ENCODE data around the gene RASD2. TPM values are rescaled to one million over a fixed set of nuclear protein-coding genes. Genes with fewer than 3 reads are reported as not detected.

The RASD2 gene
- total and polyA plus RNA-seq, 4 donors = 0.77 to 12.0 (median 7.0) TPM

- H3K4me3 ChIP-seq (ENCODE audit: low read depth, low read length) = no peak overlapping the region
- H3K27me3 ChIP-seq (ENCODE audit: control insufficient read depth, insufficient read depth, low read length) = peaks cover 29% of the 10 kb centered on the region
- no peak overlapping the region for H3K27ac ChIP-seq (ENCODE audit: low read depth, low read length)
- WGBS (ENCODE audit: insufficient coverage) = 73% methylated on average over 4 of the region's 5 CpGs
- no peaks in the 10 kb centered on the region for H3K9me3 ChIP-seq (ENCODE audit: control insufficient read depth, insufficient read depth, low read length)
- peaks cover 51% of the 10 kb centered on the region for H3K4me1 ChIP-seq (ENCODE audit: control insufficient read depth, insufficient read depth, low read length)
- H3K36me3 ChIP-seq (ENCODE audit: control insufficient read depth, insufficient read depth, low read length) = no peaks in the 10 kb centered on the region
- no peak for DNase-seq (ENCODE audit: low read depth in 4 of 6, low spot score in 6 of 6)
Observed at GRCh38 chr22:35538801-35539321, 1.8 kb upstream of the RASD2 start.

- Histone ChIP-seq H3K27ac (ENCODE audit: low read depth, low read length) (no peak overlapping the region), H3K4me1 (ENCODE audit: control insufficient read depth, insufficient read depth, low read length) (peaks cover 57% of the 10 kb centered on the region), H3K9me3 (ENCODE audit: control insufficient read depth, insufficient read depth, low read length) (no peaks in the 10 kb centered on the region), H3K4me3 (ENCODE audit: low read depth, low read length) (peak overlapping the region; percentile 11), H3K36me3 (ENCODE audit: control insufficient read depth, insufficient read depth, low read length) (no peaks in the 10 kb centered on the region), H3K27me3 (ENCODE audit: control insufficient read depth, insufficient read depth, low read length) (peaks cover 29% of the 10 kb centered on the region)
- DNase-seq (ENCODE audit: low read depth in 4 of 6, low spot score in 6 of 6) = no peak
- WGBS (ENCODE audit: insufficient coverage) = 91% methylated on average over 1 of the region's 3 CpGs
Observed at GRCh38 chr22:35539487-35539886, 1.1 kb upstream of the RASD2 start.

GRCh38 chr22:35539910-35540594, 579 bp upstream of the RASD2 start:
- no peaks in the 10 kb centered on the region for H3K9me3 ChIP-seq (ENCODE audit: control insufficient read depth, insufficient read depth, low read length)
- DNase-seq (ENCODE audit: low read depth in 4 of 6, low spot score in 6 of 6) = peak in 2 of 6 donors; percentile 76 to 82
- no peak overlapping the region for H3K27ac ChIP-seq (ENCODE audit: low read depth, low read length)
- H3K36me3 ChIP-seq (ENCODE audit: control insufficient read depth, insufficient read depth, low read length) = no peaks in the 10 kb centered on the region
- peaks cover 29% of the 10 kb centered on the region for H3K27me3 ChIP-seq (ENCODE audit: control insufficient read depth, insufficient read depth, low read length)
- H3K4me1 ChIP-seq (ENCODE audit: control insufficient read depth, insufficient read depth, low read length) = peaks cover 57% of the 10 kb centered on the region
- 2% methylated on average over 89 of the region's 89 CpGs for WGBS (ENCODE audit: insufficient coverage)
- H3K4me3 ChIP-seq (ENCODE audit: low read depth, low read length) = peak overlapping the region; percentile 39

- H3K4me3 ChIP-seq (ENCODE audit: low read depth, low read length) = no peak overlapping the region
- no peak for DNase-seq (ENCODE audit: low read depth in 4 of 6, low spot score in 6 of 6)
- H3K4me1 ChIP-seq (ENCODE audit: control insufficient read depth, insufficient read depth, low read length) = peaks cover 48% of the 10 kb centered on the region
- peaks cover 29% of the 10 kb centered on the region for H3K27me3 ChIP-seq (ENCODE audit: control insufficient read depth, insufficient read depth, low read length)
- H3K36me3 ChIP-seq (ENCODE audit: control insufficient read depth, insufficient read depth, low read length) = no peaks in the 10 kb centered on the region
- WGBS (ENCODE audit: insufficient coverage) = 4% methylated on average over 27 of the region's 28 CpGs
- H3K9me3 ChIP-seq (ENCODE audit: control insufficient read depth, insufficient read depth, low read length) = no peaks in the 10 kb centered on the region
- H3K27ac ChIP-seq (ENCODE audit: low read depth, low read length) = no peak overlapping the region
Observed at GRCh38 chr22:35541254-35541748, 670 bp downstream of the RASD2 start.

- H3K27ac ChIP-seq (ENCODE audit: low read depth, low read length) = no peak overlapping the region
Observed at GRCh38 chr22:35542157-35542938, 1.7 kb downstream of the RASD2 start.

GRCh38 chr22:35542939-35543516, 2.4 kb downstream of the RASD2 start:
- H3K36me3 ChIP-seq (ENCODE audit: control insufficient read depth, insufficient read depth, low read length) = peaks cover 8% of the 10 kb centered on the region
- WGBS (ENCODE audit: insufficient coverage) = 61% methylated on average over 4 of the region's 6 CpGs
- peaks cover 29% of the 10 kb centered on the region for H3K27me3 ChIP-seq (ENCODE audit: control insufficient read depth, insufficient read depth, low read length)
- peaks cover 44% of the 10 kb centered on the region for H3K4me1 ChIP-seq (ENCODE audit: control insufficient read depth, insufficient read depth, low read length)
- H3K27ac ChIP-seq (ENCODE audit: low read depth, low read length) = no peak overlapping the region
- H3K4me3 ChIP-seq (ENCODE audit: low read depth, low read length) = no peak overlapping the region
- DNase-seq (ENCODE audit: low read depth in 4 of 6, low spot score in 6 of 6) = no peak
- H3K9me3 ChIP-seq (ENCODE audit: control insufficient read depth, insufficient read depth, low read length) = no peaks in the 10 kb centered on the region

More at GRCh38 chr22:35542157-35542938, 1.7 kb downstream of the RASD2 start:
- H3K9me3 ChIP-seq (ENCODE audit: control insufficient read depth, insufficient read depth, low read length) = no peaks in the 10 kb centered on the region
- H3K4me1 ChIP-seq (ENCODE audit: control insufficient read depth, insufficient read depth, low read length) = peaks cover 44% of the 10 kb centered on the region
- peaks cover 8% of the 10 kb centered on the region for H3K36me3 ChIP-seq (ENCODE audit: control insufficient read depth, insufficient read depth, low read length)
- no peak overlapping the region for H3K4me3 ChIP-seq (ENCODE audit: low read depth, low read length)
- peaks cover 29% of the 10 kb centered on the region for H3K27me3 ChIP-seq (ENCODE audit: control insufficient read depth, insufficient read depth, low read length)
- WGBS (ENCODE audit: insufficient coverage) = 66% methylated on average over 12 of the region's 13 CpGs
- DNase-seq (ENCODE audit: low read depth in 4 of 6, low spot score in 6 of 6) = no peak

- Histone ChIP-seq H3K4me1 (ENCODE audit: control insufficient read depth, insufficient read depth, low read length) (peaks cover 49% of the 10 kb centered on the region), H3K27me3 (ENCODE audit: control insufficient read depth, insufficient read depth, low read length) (peaks cover 29% of the 10 kb centered on the region), H3K36me3 (ENCODE audit: control insufficient read depth, insufficient read depth, low read length) (peaks cover 8% of the 10 kb centered on the region), H3K27ac (ENCODE audit: low read depth, low read length) (no peak overlapping the region), H3K4me3 (ENCODE audit: low read depth, low read length) (no peak overlapping the region), H3K9me3 (ENCODE audit: control insufficient read depth, insufficient read depth, low read length) (no peaks in the 10 kb centered on the region)
- DNase-seq (ENCODE audit: low read depth in 4 of 6, low spot score in 6 of 6) = no peak
- 27% methylated on average over 2 of the region's 3 CpGs for WGBS (ENCODE audit: insufficient coverage)
Observed at GRCh38 chr22:35543702-35544101, 3.1 kb downstream of the RASD2 start.

- H3K36me3 ChIP-seq (ENCODE audit: control insufficient read depth, insufficient read depth, low read length) = peaks cover 8% of the 10 kb centered on the region
- H3K9me3 ChIP-seq (ENCODE audit: control insufficient read depth, insufficient read depth, low read length) = no peaks in the 10 kb centered on the region
- no peak for DNase-seq (ENCODE audit: low read depth in 4 of 6, low spot score in 6 of 6)
- H3K4me3 ChIP-seq (ENCODE audit: low read depth, low read length) = no peak overlapping the region
- WGBS (ENCODE audit: insufficient coverage) = 0% methylated on average over 1 of the region's 3 CpGs
- no peak overlapping the region for H3K27ac ChIP-seq (ENCODE audit: low read depth, low read length)
- H3K4me1 ChIP-seq (ENCODE audit: control insufficient read depth, insufficient read depth, low read length) = peaks cover 54% of the 10 kb centered on the region
- H3K27me3 ChIP-seq (ENCODE audit: control insufficient read depth, insufficient read depth, low read length) = peaks cover 26% of the 10 kb centered on the region
Observed at GRCh38 chr22:35544189-35544588, 3.6 kb downstream of the RASD2 start.

- Histone ChIP-seq H3K36me3 (ENCODE audit: control insufficient read depth, insufficient read depth, low read length) (peaks cover 8% of the 10 kb centered on the region), H3K4me3 (ENCODE audit: low read depth, low read length) (no peak overlapping the region), H3K9me3 (ENCODE audit: control insufficient read depth, insufficient read depth, low read length) (no peaks in the 10 kb centered on the region), H3K27ac (ENCODE audit: low read depth, low read length) (no peak overlapping the region), H3K27me3 (ENCODE audit: control insufficient read depth, insufficient read depth, low read length) (peaks cover 20% of the 10 kb centered on the region), H3K4me1 (ENCODE audit: control insufficient read depth, insufficient read depth, low read length) (peaks cover 55% of the 10 kb centered on the region)
- WGBS (ENCODE audit: insufficient coverage) = 47% methylated on average over 9 of the region's 9 CpGs
- DNase-seq (ENCODE audit: low read depth in 4 of 6, low spot score in 6 of 6) = peak in 1 of 6 donors; percentile 60
Observed at GRCh38 chr22:35544827-35545226, 4.2 kb downstream of the RASD2 start.

Data from spinal cord (tissue), 10 donors.